Measurements from ENCODE around the gene PHACTR3.

The PHACTR3 gene

GRCh38 chr20:59812286-59813125 lies 208.2 kb downstream of the PHACTR3 start:
- Histone ChIP-seq H3K36me3 (no peaks in the 10 kb centered on the region), H3K4me3 (ENCODE audit: low read depth in 1 of 2, low read length in 1 of 2) (no peak overlapping the region), H3K27ac (no peak overlapping the region), H3K27me3 (no peaks in the 10 kb centered on the region), H3K4me1 (ENCODE audit: control insufficient read depth in 1 of 2, insufficient read depth in 1 of 2, low read depth in 1 of 2, low read length in 1 of 2) (no peaks in the 10 kb centered on the region), H3K9me3 (no peaks in the 10 kb centered on the region)
- TF ChIP-seq CTCF (IDR thresholded peaks at IDR 0.05): no peak

- Histone ChIP-seq H3K9me3 (no peaks in the 10 kb centered on the region), H3K4me1 (ENCODE audit: control insufficient read depth in 1 of 2, insufficient read depth in 1 of 2, low read depth in 1 of 2, low read length in 1 of 2) (no peaks in the 10 kb centered on the region), H3K4me3 (ENCODE audit: low read depth in 1 of 2, low read length in 1 of 2) (no peak overlapping the region), H3K27ac (no peak overlapping the region), H3K36me3 (no peaks in the 10 kb centered on the region), H3K27me3 (no peaks in the 10 kb centered on the region)
- no peak for TF ChIP-seq CTCF (IDR thresholded peaks at IDR 0.05)
These were observed 209.0 kb downstream of the PHACTR3 start for GRCh38 chr20:59813126-59813947.

- no peak overlapping the region for H3K27ac ChIP-seq
- H3K27me3 ChIP-seq: no peaks in the 10 kb centered on the region
- no peaks in the 10 kb centered on the region for H3K36me3 ChIP-seq
- H3K4me3 ChIP-seq (ENCODE audit: low read depth in 1 of 2, low read length in 1 of 2): no peak overlapping the region
- no peaks in the 10 kb centered on the region for H3K9me3 ChIP-seq
- TF ChIP-seq CTCF (IDR thresholded peaks at IDR 0.05): no peak
- H3K4me1 ChIP-seq (ENCODE audit: control insufficient read depth in 1 of 2, insufficient read depth in 1 of 2, low read depth in 1 of 2, low read length in 1 of 2): no peaks in the 10 kb centered on the region
These were observed 209.9 kb downstream of the PHACTR3 start for GRCh38 chr20:59813948-59814839.

DNA sequence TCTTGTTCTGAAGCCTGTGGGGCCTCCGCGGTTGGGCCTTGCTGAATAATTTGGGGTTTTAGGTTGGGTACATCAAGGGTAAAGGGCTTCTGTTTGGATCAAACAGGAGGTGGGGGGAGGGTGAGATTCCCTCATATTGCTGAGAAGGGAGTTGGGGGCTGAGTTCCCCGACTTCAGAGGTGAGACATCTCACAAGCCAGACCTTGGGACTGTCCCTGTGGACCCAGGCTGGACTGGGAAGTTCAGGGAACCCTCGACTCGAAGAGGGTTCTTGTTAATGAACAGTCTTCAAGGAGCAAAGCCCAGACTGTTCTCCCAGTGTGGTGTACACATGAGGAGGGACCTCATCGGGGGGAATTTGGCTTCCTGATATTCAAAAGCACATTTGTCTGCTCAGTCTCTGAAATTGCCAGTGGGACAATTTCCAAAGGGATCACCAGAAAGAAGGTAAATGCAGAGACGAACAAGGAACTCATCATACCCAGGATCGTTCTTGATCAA lies 210.6 kb downstream of the PHACTR3 start:
- Histone ChIP-seq H3K36me3 (no peaks in the 10 kb centered on the region), H3K9me3 (no peaks in the 10 kb centered on the region), H3K27ac (no peak overlapping the region), H3K4me1 (ENCODE audit: control insufficient read depth in 1 of 2, insufficient read depth in 1 of 2, low read depth in 1 of 2, low read length in 1 of 2) (no peaks in the 10 kb centered on the region), H3K27me3 (no peaks in the 10 kb centered on the region), H3K4me3 (ENCODE audit: low read depth in 1 of 2, low read length in 1 of 2) (no peak overlapping the region)
- TF ChIP-seq CTCF (IDR thresholded peaks at IDR 0.05): no peak

DNA sequence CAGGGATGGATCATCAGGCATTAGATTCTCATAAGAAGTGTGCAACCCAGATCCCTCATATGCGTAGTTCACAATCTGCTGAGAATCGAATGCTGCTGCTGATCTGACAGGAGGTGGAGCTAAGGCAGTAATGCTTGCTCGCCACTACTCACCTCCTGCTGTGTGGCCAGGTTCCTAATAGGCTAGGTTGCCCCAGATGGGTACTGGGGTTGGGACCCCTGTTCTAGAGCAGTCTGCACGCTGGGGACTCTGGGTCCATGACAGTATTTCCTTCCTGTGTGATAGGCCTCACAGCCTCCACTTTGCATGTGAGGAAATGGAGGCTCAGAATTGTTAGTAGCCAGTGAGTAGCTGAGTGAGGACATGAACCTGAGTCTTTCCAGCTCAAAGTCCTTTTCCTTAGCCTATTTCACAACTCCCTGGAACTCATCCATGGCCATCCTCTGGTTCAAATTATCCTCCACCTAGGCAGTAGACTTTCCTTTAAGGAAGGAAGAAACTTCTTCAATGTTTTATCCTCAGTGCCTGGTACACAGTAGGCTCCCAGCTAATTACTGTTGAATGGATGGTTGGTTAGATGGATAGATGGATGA lies 211.9 kb downstream of the PHACTR3 start:
- Histone ChIP-seq H3K9me3 (no peaks in the 10 kb centered on the region), H3K27me3 (no peaks in the 10 kb centered on the region), H3K27ac (no peak overlapping the region), H3K36me3 (no peaks in the 10 kb centered on the region), H3K4me1 (ENCODE audit: control insufficient read depth in 1 of 2, insufficient read depth in 1 of 2, low read depth in 1 of 2, low read length in 1 of 2) (no peaks in the 10 kb centered on the region), H3K4me3 (ENCODE audit: low read depth in 1 of 2, low read length in 1 of 2) (no peak overlapping the region)
- no peak for TF ChIP-seq CTCF (IDR thresholded peaks at IDR 0.05)
